Measurements from ENCODE around the gene GTF2F2.

Gene GTF2F2

GRCh38 chr13:45120967-45121831 lies 889 bp downstream of the GTF2F2 start:
- Histone ChIP-seq H3K4me3 (ENCODE audit: low read length) (peak overlapping the region; percentile 80), H3K79me2 (ENCODE audit: low read length) (peaks cover 58% of the 10 kb centered on the region), H3K4me1 (ENCODE audit: low read length) (peaks cover 15% of the 10 kb centered on the region), H3K36me3 (replicated peaks; ENCODE audit: low read depth, low read length) (no peaks in the 10 kb centered on the region), H3K27ac (ENCODE audit: low read length) (no peak overlapping the region; the same call in 1 of the 2 replicates), H3K4me2 (ENCODE audit: low read length) (peak overlapping the region; percentile 92), H3K27me3 (ENCODE audit: low read depth, low read length) (no peaks in the 10 kb centered on the region), H3K9me3 (ENCODE audit: insufficient read depth, low read length) (no peaks in the 10 kb centered on the region), H2AFZ (ENCODE audit: low read depth, low read length) (peak overlapping the region; percentile 69), H3K9ac (ENCODE audit: low read length) (peak overlapping the region; percentile 79), H4K20me1 (ENCODE audit: insufficient read depth, low read length) (peaks cover 24% of the 10 kb centered on the region)
- TF ChIP-seq EZH2phosphoT487 (IDR thresholded peaks at IDR 0.05; ENCODE audit: low read depth) = no peak
- peak; percentile 15; the same call in 1 of the 2 replicates for TF ChIP-seq CTCF (IDR thresholded peaks at IDR 0.05; ENCODE audit: low read depth, low read length)

GRCh38 chr13:45122941-45123340 lies 2.6 kb downstream of the GTF2F2 start:
- H3K79me2 ChIP-seq (ENCODE audit: low read length) = peaks cover 73% of the 10 kb centered on the region
- H4K20me1 ChIP-seq (ENCODE audit: insufficient read depth, low read length) = peaks cover 36% of the 10 kb centered on the region
- H3K36me3 ChIP-seq (replicated peaks; ENCODE audit: low read depth, low read length) = no peaks in the 10 kb centered on the region
- no peak overlapping the region for H3K4me2 ChIP-seq (ENCODE audit: low read length)
- TF ChIP-seq EZH2phosphoT487 (IDR thresholded peaks at IDR 0.05; ENCODE audit: low read depth) = no peak
- TF ChIP-seq CTCF (IDR thresholded peaks at IDR 0.05; ENCODE audit: low read depth, low read length) = no peak
- H3K9me3 ChIP-seq (ENCODE audit: insufficient read depth, low read length) = no peaks in the 10 kb centered on the region
- no peak overlapping the region for H2AFZ ChIP-seq (ENCODE audit: low read depth, low read length)
- peaks cover 15% of the 10 kb centered on the region for H3K4me1 ChIP-seq (ENCODE audit: low read length)
- H3K9ac ChIP-seq (ENCODE audit: low read length) = no peak overlapping the region
- H3K27me3 ChIP-seq (ENCODE audit: low read depth, low read length) = no peaks in the 10 kb centered on the region
- H3K4me3 ChIP-seq (ENCODE audit: low read length) = no peak overlapping the region
- no peak overlapping the region for H3K27ac ChIP-seq (ENCODE audit: low read length)

GRCh38 chr13:45132369-45133064 lies 12.2 kb downstream of the GTF2F2 start:
- H3K27ac ChIP-seq (ENCODE audit: low read length) = peak overlapping the region; percentile 82
- peaks cover 23% of the 10 kb centered on the region for H3K4me1 ChIP-seq (ENCODE audit: low read length)
- no peaks in the 10 kb centered on the region for H3K27me3 ChIP-seq (ENCODE audit: low read depth, low read length)
- peaks cover 68% of the 10 kb centered on the region for H4K20me1 ChIP-seq (ENCODE audit: insufficient read depth, low read length)
- H3K9ac ChIP-seq (ENCODE audit: low read length) = peak overlapping the region; percentile 23; the same call in 1 of the 2 replicates
- H3K4me3 ChIP-seq (ENCODE audit: low read length) = peak overlapping the region; percentile 63
- peaks cover 82% of the 10 kb centered on the region for H3K79me2 ChIP-seq (ENCODE audit: low read length)
- peaks cover 10% of the 10 kb centered on the region for H3K36me3 ChIP-seq (replicated peaks; ENCODE audit: low read depth, low read length)
- H2AFZ ChIP-seq (ENCODE audit: low read depth, low read length) = no peak overlapping the region
- TF ChIP-seq CTCF (IDR thresholded peaks at IDR 0.05; ENCODE audit: low read depth, low read length) (no peak), EZH2phosphoT487 (IDR thresholded peaks at IDR 0.05; ENCODE audit: low read depth) (no peak)
- H3K9me3 ChIP-seq (ENCODE audit: insufficient read depth, low read length) = no peaks in the 10 kb centered on the region
- H3K4me2 ChIP-seq (ENCODE audit: low read length) = peak overlapping the region; percentile 79
